ENCODE data around the gene LIMCH1. TPM values are rescaled to one million over a fixed set of nuclear protein-coding genes. Genes with fewer than 3 reads are reported as not detected.

Gene LIMCH1
- total and polyA plus RNA-seq, 2 donors from 2014 or later: 19.9 to 83.9 TPM

DNA sequence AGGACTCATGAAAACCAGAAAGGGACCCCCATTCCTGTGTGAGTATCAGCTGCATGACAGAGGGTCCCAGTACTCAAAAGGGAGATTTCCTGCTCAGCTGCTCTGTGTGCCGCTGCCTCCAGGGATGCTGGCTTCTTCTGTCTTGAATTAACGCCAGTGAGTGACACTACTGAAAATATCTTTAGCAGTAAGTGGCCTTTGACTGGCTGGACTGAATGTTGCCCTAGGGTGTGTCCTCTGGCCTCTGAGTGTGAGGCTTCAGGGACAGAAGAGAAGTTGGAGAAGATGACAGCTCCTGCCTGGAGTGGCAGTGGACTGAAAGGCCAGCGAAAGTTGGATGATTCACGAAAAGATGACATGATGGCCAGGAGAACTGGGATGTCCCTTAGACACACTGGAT, 95.4 kb downstream of the LIMCH1 start:
- Histone ChIP-seq H3K4me3 (ENCODE audit: low read length in 3 of 3) (no peak overlapping the region), H3K9ac (ENCODE audit: low read length in 3 of 3) (no peak overlapping the region), H3K27ac (ENCODE audit: low read depth in 2 of 2, low read length in 2 of 2) (no peak overlapping the region), H3K4me1 (ENCODE audit: control insufficient read depth in 2 of 3, insufficient read depth in 2 of 3, low read depth in 1 of 3, low read length in 3 of 3) (no peaks in the 10 kb centered on the region), H3K9me3 (ENCODE audit: control insufficient read depth in 2 of 3, insufficient read depth in 1 of 3, low read length in 3 of 3) (no peaks in the 10 kb centered on the region), H3K36me3 (ENCODE audit: control insufficient read depth in 2 of 3, insufficient read depth in 3 of 3, low read length in 3 of 3) (peaks cover 0 to 8% (median 0%) of the 10 kb centered on the region in 3 donors), H3K27me3 (ENCODE audit: control insufficient read depth, insufficient read depth, low read length) (no peaks in the 10 kb centered on the region)
- intact Hi-C loops (cut with DNase I): no loop called here
- FAIRE-seq (no peak), DNase-seq (no peak)
- TF ChIP-seq, protein P1, sequence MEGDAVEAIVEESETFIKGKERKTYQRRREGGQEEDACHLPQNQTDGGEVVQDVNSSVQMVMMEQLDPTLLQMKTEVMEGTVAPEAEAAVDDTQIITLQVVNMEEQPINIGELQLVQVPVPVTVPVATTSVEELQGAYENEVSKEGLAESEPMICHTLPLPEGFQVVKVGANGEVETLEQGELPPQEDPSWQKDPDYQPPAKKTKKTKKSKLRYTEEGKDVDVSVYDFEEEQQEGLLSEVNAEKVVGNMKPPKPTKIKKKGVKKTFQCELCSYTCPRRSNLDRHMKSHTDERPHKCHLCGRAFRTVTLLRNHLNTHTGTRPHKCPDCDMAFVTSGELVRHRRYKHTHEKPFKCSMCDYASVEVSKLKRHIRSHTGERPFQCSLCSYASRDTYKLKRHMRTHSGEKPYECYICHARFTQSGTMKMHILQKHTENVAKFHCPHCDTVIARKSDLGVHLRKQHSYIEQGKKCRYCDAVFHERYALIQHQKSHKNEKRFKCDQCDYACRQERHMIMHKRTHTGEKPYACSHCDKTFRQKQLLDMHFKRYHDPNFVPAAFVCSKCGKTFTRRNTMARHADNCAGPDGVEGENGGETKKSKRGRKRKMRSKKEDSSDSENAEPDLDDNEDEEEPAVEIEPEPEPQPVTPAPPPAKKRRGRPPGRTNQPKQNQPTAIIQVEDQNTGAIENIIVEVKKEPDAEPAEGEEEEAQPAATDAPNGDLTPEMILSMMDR (IDR thresholded peaks at IDR 0.05; ENCODE audit: borderline replicate concordance, extremely low read depth, insufficient read depth): no peak

DNA sequence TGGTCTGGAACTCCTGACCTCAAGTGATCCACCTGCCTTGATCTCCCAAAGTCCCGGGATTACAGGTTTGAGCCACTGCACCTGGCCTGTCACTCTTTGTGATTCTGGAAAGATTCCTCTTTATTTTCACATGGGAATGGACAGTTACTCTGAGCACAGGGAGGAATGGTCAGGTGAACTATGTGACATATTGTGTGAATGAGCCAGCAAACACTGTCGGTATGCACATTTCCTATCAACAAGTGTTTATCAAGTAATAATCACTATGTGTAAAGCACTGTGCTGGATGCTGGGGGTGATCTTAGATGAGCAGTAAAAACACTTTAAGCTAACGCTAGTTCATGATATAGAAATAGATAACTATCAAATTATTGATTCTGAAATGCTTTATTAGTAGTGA, 97.5 kb downstream of the LIMCH1 start:
- no peak overlapping the region for H3K9ac ChIP-seq (ENCODE audit: low read length in 3 of 3)
- FAIRE-seq (no peak), DNase-seq (no peak)
- peaks cover 0 to 8% (median 0%) of the 10 kb centered on the region in 3 donors for H3K36me3 ChIP-seq (ENCODE audit: control insufficient read depth in 2 of 3, insufficient read depth in 3 of 3, low read length in 3 of 3)
- no peak overlapping the region for H3K27ac ChIP-seq (ENCODE audit: low read depth in 2 of 2, low read length in 2 of 2)
- no peaks in the 10 kb centered on the region for H3K9me3 ChIP-seq (ENCODE audit: control insufficient read depth in 2 of 3, insufficient read depth in 1 of 3, low read length in 3 of 3)
- no peaks in the 10 kb centered on the region for H3K27me3 ChIP-seq (ENCODE audit: control insufficient read depth, insufficient read depth, low read length)
- TF ChIP-seq, protein P1 (IDR thresholded peaks at IDR 0.05; ENCODE audit: borderline replicate concordance, extremely low read depth, insufficient read depth): no peak
- intact Hi-C loops (cut with DNase I): no loop called here
- peaks cover 0 to 8% (median 2%) of the 10 kb centered on the region in 3 donors for H3K4me1 ChIP-seq (ENCODE audit: control insufficient read depth in 2 of 3, insufficient read depth in 2 of 3, low read depth in 1 of 3, low read length in 3 of 3)
- no peak overlapping the region for H3K4me3 ChIP-seq (ENCODE audit: low read length in 3 of 3)

- Histone ChIP-seq H3K36me3 (ENCODE audit: control insufficient read depth in 2 of 3, insufficient read depth in 3 of 3, low read length in 3 of 3) (peaks cover 0 to 4% (median 0%) of the 10 kb centered on the region in 3 donors), H3K9ac (ENCODE audit: low read length in 3 of 3) (no peak overlapping the region), H3K4me1 (ENCODE audit: control insufficient read depth in 2 of 3, insufficient read depth in 2 of 3, low read depth in 1 of 3, low read length in 3 of 3) (peaks cover 0 to 8% (median 2%) of the 10 kb centered on the region in 3 donors), H3K9me3 (ENCODE audit: control insufficient read depth in 2 of 3, insufficient read depth in 1 of 3, low read length in 3 of 3) (no peaks in the 10 kb centered on the region), H3K27ac (ENCODE audit: low read depth in 2 of 2, low read length in 2 of 2) (no peak overlapping the region), H3K4me3 (ENCODE audit: low read length in 3 of 3) (no peak overlapping the region), H3K27me3 (ENCODE audit: control insufficient read depth, insufficient read depth, low read length) (no peaks in the 10 kb centered on the region)
- intact Hi-C loops (cut with DNase I): no loop called here
- DNase-seq (no peak), FAIRE-seq (no peak)
- TF ChIP-seq, protein P1 (IDR thresholded peaks at IDR 0.05; ENCODE audit: borderline replicate concordance, extremely low read depth, insufficient read depth): no peak
These were observed 100.2 kb downstream of the LIMCH1 start for GRCh38 chr4:41638203-41638602.

GRCh38 chr4:41638866-41639265, 100.9 kb downstream of the LIMCH1 start:
- Histone ChIP-seq H3K27ac (ENCODE audit: low read depth in 2 of 2, low read length in 2 of 2) (no peak overlapping the region), H3K27me3 (ENCODE audit: control insufficient read depth, insufficient read depth, low read length) (no peaks in the 10 kb centered on the region), H3K4me1 (ENCODE audit: control insufficient read depth in 2 of 3, insufficient read depth in 2 of 3, low read depth in 1 of 3, low read length in 3 of 3) (peaks cover 0 to 8% (median 2%) of the 10 kb centered on the region in 3 donors), H3K9me3 (ENCODE audit: control insufficient read depth in 2 of 3, insufficient read depth in 1 of 3, low read length in 3 of 3) (no peaks in the 10 kb centered on the region), H3K36me3 (ENCODE audit: control insufficient read depth in 2 of 3, insufficient read depth in 3 of 3, low read length in 3 of 3) (peaks cover 0 to under 1% (median 0%) of the 10 kb centered on the region in 3 donors), H3K4me3 (ENCODE audit: low read length in 3 of 3) (peak overlapping the region in 1 of 3 donors; percentile 8), H3K9ac (ENCODE audit: low read length in 3 of 3) (no peak overlapping the region)
- DNase-seq (no peak), FAIRE-seq (no peak)
- TF ChIP-seq, protein P1 (IDR thresholded peaks at IDR 0.05; ENCODE audit: borderline replicate concordance, extremely low read depth, insufficient read depth): no peak
- intact Hi-C loops (cut with DNase I): no loop called here
